Activated T-cell treated with anti-CD3 and anti-CD28 coated beads, Interleukin-2, amount 50 U/mL, for 24 hours (primary cell): ENCODE results near the gene ABLIM1.
"Not testable (repeated sequence)": the region's sequence is repeated elsewhere in the genome, so short reads cannot be mapped to it uniquely, and the experiment has no call there.

Source experiments
- DNase-seq: peaks from one replicate; pipeline ENCODE4 v3.0.0-alpha.2; 2020
- H3K27ac Mint-ChIP-seq: 2 replicates; pipeline ENCODE4 v1.8.0; 2020; ENCODE audit warnings: mild to moderate bottlenecking, mixed read lengths
- H3K27me3 Mint-ChIP-seq: 2 replicates; pipeline ENCODE4 v1.8.0; 2020; ENCODE audit warnings: mixed read lengths
- H3K36me3 Mint-ChIP-seq: 2 replicates; pipeline ENCODE4 v1.8.0; 2020; ENCODE audit warnings: low read depth, mixed read lengths
- H3K4me1 Mint-ChIP-seq: 2 replicates; pipeline ENCODE4 v1.8.0; 2020; ENCODE audit warnings: low read depth, mixed read lengths
- H3K4me3 Mint-ChIP-seq: 2 replicates; pipeline ENCODE4 v1.8.0; 2020; ENCODE audit warnings: mild to moderate bottlenecking, moderate library complexity, mixed read lengths
- H3K9me3 Mint-ChIP-seq: 2 replicates; pipeline ENCODE4 v1.8.0; 2020; ENCODE audit warnings: mixed read lengths

The ABLIM1 gene

GRCh38 chr10:114658175-114658574 lies at the start of gene ABLIM1:
ABLIM1 (minus strand) TSS chr10:114658275; CDS start chr10:114658200, 75 bp downstream.
- H3K36me3 Mint-ChIP-seq = no peaks in the 10 kb centered on the region

DNA sequence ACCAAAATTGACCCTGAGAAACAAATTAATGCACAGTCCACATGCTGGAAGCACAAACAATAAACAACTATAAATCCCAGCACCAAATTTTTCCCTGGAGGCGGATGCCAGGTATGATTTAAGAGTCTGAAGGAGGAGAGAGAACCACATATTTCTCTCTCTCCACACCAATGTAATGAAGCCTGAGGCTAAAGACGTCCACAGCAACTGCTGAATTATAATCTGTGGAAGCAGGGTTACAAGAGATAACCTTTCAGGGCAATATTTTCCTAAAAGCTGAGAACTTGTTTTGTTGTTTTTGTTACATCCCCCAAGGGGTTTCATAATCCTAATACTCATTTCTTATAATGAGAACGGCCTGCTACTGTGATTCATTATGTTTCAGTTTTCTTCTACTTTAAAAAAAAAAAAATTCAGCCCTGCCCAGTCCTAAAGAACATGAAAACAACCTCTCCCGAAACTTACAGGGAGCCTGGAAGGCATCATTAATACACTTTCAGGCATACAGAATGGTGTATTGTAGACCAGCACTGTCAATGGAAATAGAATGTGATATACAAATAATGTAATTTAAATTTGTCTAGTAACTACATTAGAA lies 48.5 kb upstream of the ABLIM1 start:
- no peak overlapping the region for H3K4me3 Mint-ChIP-seq
- H3K27me3 Mint-ChIP-seq = peaks cover 48% of the 10 kb centered on the region
- no peaks in the 10 kb centered on the region for H3K36me3 Mint-ChIP-seq
- DNase-seq = no peak
- H3K27ac Mint-ChIP-seq = no peak overlapping the region
- H3K9me3 Mint-ChIP-seq = no peaks in the 10 kb centered on the region
- no peaks in the 10 kb centered on the region for H3K4me1 Mint-ChIP-seq

More at GRCh38 chr10:114658175-114658574, at the start of gene ABLIM1:
- no peak for DNase-seq
- Mint-ChIP-seq H3K27me3 (no peaks in the 10 kb centered on the region), H3K4me1 (no peaks in the 10 kb centered on the region), H3K27ac (no peak within 1 kb of the TSS), H3K4me3 (no peak within 1 kb of the TSS), H3K9me3 (no peaks in the 10 kb centered on the region)

DNA sequence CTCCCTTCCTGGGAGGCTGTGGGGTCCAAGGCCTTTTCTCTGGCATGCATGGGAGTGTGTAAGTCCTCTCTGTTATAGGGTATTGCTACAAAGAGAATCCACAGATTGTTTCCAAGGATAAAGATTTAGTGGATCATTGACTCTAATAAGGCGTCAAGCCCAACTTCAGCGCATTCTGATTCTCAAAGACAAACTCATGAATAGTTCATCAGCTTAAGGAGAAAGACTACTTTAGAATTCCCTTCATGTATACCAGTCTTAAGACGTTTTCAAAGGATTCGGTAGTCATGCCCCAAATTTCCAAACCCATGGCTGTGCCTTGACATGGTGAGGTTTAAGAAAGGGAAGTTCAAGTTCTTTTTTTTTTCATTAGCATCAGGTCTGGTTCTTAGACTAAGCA lies 46.6 kb upstream of the ABLIM1 start:
- no peaks in the 10 kb centered on the region for H3K9me3 Mint-ChIP-seq

DNA sequence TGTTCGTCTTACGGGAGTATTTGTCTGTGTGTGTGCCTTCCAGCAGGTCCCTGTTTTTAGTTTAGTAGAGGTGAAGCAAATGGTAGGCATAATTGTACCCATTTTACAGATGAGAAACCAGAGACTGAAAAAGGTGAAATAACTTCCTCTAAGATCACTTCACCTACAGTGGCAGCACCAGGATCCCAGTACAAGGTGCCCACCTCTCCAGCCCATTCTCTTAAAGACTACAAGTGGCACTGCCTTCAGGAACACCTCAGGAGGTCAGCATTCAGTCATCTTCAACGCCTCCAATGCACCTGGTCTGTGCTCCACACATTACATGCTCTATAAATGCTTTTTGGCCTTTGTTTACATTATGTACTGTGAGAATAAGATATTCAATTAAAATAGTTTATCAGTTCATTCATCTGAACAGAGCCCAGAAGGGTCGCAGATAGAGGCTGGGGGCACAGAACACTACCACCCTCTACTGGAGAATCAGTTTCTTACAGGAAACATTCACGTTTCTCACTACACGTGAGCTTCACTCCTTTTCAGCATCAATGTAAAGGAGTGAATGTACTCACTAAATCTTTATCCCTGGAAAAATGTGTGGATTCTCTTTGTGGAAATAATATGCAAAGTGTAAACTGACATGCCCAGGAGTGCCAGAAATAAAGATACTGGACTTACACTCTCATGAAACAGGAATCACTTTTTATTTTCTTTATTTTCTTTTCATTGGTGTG lies 45.5 kb upstream of the ABLIM1 start:
- Mint-ChIP-seq H3K27me3 (peaks cover 30% of the 10 kb centered on the region), H3K27ac (no peak overlapping the region), H3K9me3 (no peaks in the 10 kb centered on the region), H3K36me3 (no peaks in the 10 kb centered on the region), H3K4me3 (no peak overlapping the region), H3K4me1 (no peaks in the 10 kb centered on the region)
- DNase-seq = no peak

More for the DNA sequence above, 46.6 kb upstream of the ABLIM1 start:
- Mint-ChIP-seq H3K4me1 (no peaks in the 10 kb centered on the region), H3K36me3 (no peaks in the 10 kb centered on the region), H3K27ac (no peak overlapping the region), H3K27me3 (peaks cover 32% of the 10 kb centered on the region), H3K4me3 (no peak overlapping the region)
- no peak for DNase-seq

GRCh38 chr10:114698271-114699061 lies 40.4 kb upstream of the ABLIM1 start:
- Mint-ChIP-seq H3K27ac (no peak overlapping the region), H3K4me3 (no peak overlapping the region), H3K27me3 (peaks cover 12% of the 10 kb centered on the region), H3K36me3 (no peaks in the 10 kb centered on the region), H3K4me1 (peaks cover 9% of the 10 kb centered on the region), H3K9me3 (no peaks in the 10 kb centered on the region)
- no peak for DNase-seq

DNA sequence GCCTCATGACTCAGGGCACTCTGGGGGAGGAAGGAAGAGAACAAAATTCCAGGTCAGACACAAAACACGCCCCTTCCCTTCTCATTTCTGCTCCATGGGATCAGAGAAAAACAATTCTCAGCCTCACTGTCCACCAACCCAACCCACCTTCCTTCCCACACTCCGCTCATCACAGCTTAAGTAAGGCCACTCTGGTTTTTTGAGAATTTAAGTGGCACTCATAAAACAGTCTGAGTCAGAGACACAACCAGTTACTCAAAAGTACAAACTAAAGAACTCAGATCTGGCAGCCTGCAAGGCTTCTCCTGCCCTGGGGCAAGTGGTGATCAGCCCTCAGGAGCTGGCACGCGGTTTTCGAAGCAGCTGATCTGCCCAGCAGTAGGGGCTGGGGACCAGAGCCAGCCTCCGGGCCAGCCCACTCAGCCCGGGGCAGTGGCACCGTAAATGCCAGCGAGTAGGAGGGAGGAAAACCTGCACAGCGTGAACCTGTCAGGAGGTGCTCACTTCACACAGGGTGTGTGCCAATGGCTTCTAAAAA lies 39.1 kb upstream of the ABLIM1 start:
- H3K4me1 Mint-ChIP-seq = peaks cover 9% of the 10 kb centered on the region
- no peaks in the 10 kb centered on the region for H3K9me3 Mint-ChIP-seq
- H3K4me3 Mint-ChIP-seq = no peak overlapping the region
- peaks cover 12% of the 10 kb centered on the region for H3K27me3 Mint-ChIP-seq
- no peak overlapping the region for H3K27ac Mint-ChIP-seq
- no peak for DNase-seq
- H3K36me3 Mint-ChIP-seq = no peaks in the 10 kb centered on the region

GRCh38 chr10:114696301-114696700 lies 38.2 kb upstream of the ABLIM1 start:
- H3K27ac Mint-ChIP-seq, H3K4me1 Mint-ChIP-seq, H3K9me3 Mint-ChIP-seq, H3K36me3 Mint-ChIP-seq, DNase-seq, H3K4me3 Mint-ChIP-seq: not testable (repeated sequence)
- H3K27me3 Mint-ChIP-seq = peaks cover 12% of the 10 kb centered on the region

- Mint-ChIP-seq H3K4me3 (no peak overlapping the region), H3K9me3 (no peaks in the 10 kb centered on the region), H3K4me1 (peaks cover 9% of the 10 kb centered on the region), H3K27me3 (peaks cover 12% of the 10 kb centered on the region), H3K36me3 (no peaks in the 10 kb centered on the region), H3K27ac (no peak overlapping the region)
- DNase-seq = peak; percentile 47
Measured at GRCh38 chr10:114694752-114695151, 36.7 kb upstream of the ABLIM1 start.

DNA sequence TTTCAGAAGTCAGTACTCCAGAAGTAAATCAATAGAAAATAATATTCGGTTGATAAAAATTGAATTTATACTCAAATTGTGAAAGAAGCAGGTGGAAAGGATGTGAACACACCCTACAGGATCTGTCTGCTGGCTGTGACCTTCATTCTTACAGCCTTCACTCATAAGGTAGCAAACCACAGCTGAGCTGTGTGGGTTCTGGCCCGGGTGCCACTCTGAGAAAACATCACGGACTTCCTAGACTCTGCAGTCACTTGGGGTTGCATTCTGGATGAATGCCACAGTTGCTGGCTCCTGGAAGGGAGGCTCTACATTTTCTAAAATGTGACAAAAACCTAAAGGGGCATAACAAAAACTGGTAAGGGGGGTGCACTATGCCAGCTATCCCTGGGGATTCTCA lies 36.0 kb upstream of the ABLIM1 start:
- H3K9me3 Mint-ChIP-seq = no peaks in the 10 kb centered on the region
- peaks cover 12% of the 10 kb centered on the region for H3K27me3 Mint-ChIP-seq
- no peak overlapping the region for H3K27ac Mint-ChIP-seq
- no peak for DNase-seq
- H3K36me3 Mint-ChIP-seq = no peaks in the 10 kb centered on the region
- peaks cover 9% of the 10 kb centered on the region for H3K4me1 Mint-ChIP-seq
- no peak overlapping the region for H3K4me3 Mint-ChIP-seq

- DNase-seq = no peak
- peaks cover 9% of the 10 kb centered on the region for H3K4me1 Mint-ChIP-seq
- H3K9me3 Mint-ChIP-seq = no peaks in the 10 kb centered on the region
- no peak overlapping the region for H3K27ac Mint-ChIP-seq
- H3K36me3 Mint-ChIP-seq = no peaks in the 10 kb centered on the region
- H3K4me3 Mint-ChIP-seq = no peak overlapping the region
- peaks cover 3% of the 10 kb centered on the region for H3K27me3 Mint-ChIP-seq
Measured at GRCh38 chr10:114691442-114691941, 33.4 kb upstream of the ABLIM1 start.

DNA sequence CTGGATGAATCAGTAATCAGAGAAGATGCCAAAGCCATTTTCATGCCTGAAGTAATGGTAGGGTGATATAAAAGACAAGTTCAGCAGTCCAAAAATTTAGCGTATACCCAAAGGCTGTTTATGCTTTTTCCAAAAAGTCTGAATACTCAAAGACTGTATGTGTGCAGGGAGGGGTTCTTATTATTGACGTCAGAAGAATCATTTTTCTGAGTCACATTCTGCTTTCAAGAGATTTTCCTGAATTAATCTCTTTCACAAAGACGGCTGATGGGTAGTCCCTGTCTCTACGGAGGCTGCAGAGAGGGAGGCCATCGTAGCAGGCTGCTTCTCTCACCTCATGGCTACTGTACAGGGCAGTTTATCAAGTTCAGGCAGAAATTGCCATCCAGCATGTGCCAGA lies 30.7 kb upstream of the ABLIM1 start:
- H3K4me1 Mint-ChIP-seq = no peaks in the 10 kb centered on the region
- H3K27me3 Mint-ChIP-seq = no peaks in the 10 kb centered on the region
- no peaks in the 10 kb centered on the region for H3K9me3 Mint-ChIP-seq
- no peak overlapping the region for H3K27ac Mint-ChIP-seq
- no peak for DNase-seq
- H3K36me3 Mint-ChIP-seq = no peaks in the 10 kb centered on the region
- no peak overlapping the region for H3K4me3 Mint-ChIP-seq

DNA sequence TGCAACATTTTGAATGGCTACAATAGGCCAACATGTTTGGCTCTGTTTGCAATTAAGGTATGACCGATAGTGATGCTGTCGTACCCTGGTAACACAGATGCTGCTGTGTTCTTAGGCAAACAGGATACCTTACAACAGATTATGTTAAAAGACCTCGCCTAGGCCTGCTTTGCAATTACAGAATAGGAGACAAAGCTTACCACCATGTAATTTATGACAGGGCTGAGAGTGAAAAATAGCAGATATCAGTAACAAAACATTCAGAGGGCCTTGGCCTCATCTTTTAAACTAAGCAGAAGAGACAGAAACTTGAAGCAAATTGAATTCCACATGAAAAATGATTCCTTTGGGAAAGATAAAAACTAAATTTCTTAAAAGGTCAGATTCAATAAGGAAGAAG lies 29.4 kb upstream of the ABLIM1 start:
- DNase-seq = no peak
- Mint-ChIP-seq H3K27me3 (peaks cover 3% of the 10 kb centered on the region), H3K9me3 (no peaks in the 10 kb centered on the region), H3K36me3 (no peaks in the 10 kb centered on the region), H3K4me1 (no peaks in the 10 kb centered on the region), H3K27ac (no peak overlapping the region), H3K4me3 (no peak overlapping the region)

GRCh38 chr10:114686013-114686412 lies 27.9 kb upstream of the ABLIM1 start:
- H3K36me3 Mint-ChIP-seq = no peaks in the 10 kb centered on the region
- H3K4me3 Mint-ChIP-seq = no peak overlapping the region
- H3K27me3 Mint-ChIP-seq = peaks cover 11% of the 10 kb centered on the region
- no peak overlapping the region for H3K27ac Mint-ChIP-seq
- no peaks in the 10 kb centered on the region for H3K9me3 Mint-ChIP-seq
- no peaks in the 10 kb centered on the region for H3K4me1 Mint-ChIP-seq
- no peak for DNase-seq

DNA sequence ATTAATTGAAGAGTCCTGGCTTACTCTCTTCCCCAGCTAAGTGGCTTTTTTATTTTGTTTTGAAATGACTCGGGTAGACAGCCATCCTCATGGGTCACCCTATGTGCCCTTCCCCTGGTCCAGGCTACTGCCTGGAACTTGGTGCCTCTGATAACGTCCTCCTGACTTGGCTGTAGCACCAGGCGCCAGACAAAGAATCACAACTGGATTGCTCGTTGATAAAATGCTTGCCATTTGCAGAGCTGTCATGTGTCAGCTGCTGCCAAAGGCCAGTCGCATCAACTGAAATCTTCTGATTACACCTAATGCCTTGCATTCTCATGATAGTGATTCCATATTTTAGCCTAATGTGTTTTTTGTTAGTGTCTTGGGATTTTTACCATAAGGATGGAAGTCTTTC lies 27.4 kb upstream of the ABLIM1 start:
- H3K4me1 Mint-ChIP-seq = no peaks in the 10 kb centered on the region
- H3K36me3 Mint-ChIP-seq = no peaks in the 10 kb centered on the region
- no peak overlapping the region for H3K27ac Mint-ChIP-seq
- no peaks in the 10 kb centered on the region for H3K9me3 Mint-ChIP-seq
- DNase-seq = no peak
- peaks cover 11% of the 10 kb centered on the region for H3K27me3 Mint-ChIP-seq
- no peak overlapping the region for H3K4me3 Mint-ChIP-seq
